Skeletal muscle cell (primary cell): ENCODE results near the gene RFT1.
A peak's percentile ranks its signal among the peaks of the same experiment; 100 is the strongest.

Experiments used
- DNase-seq: peaks from one replicate; pipeline ENCODE4 v3.0.0-alpha.2; 2010; ENCODE audit warnings: low read depth
- H3K4me3 ChIP-seq: 2 replicates; pipeline ENCODE4 v1.5.1; 2011; ENCODE audit warnings: low read depth, mild to moderate bottlenecking, control low read depth, low read length, moderate library complexity

The RFT1 gene

GRCh38 chr3:53130179-53131061, at the start of gene RFT1:
Gene RFT1 (minus strand): TSS chr3:53130435. CDS start chr3:53130400, 35 bp downstream.
- DNase-seq: peak; percentile 89
- peak within 1 kb of the TSS; percentile 93 for H3K4me3 ChIP-seq

GRCh38 chr3:53179580-53179979, 49.3 kb upstream of the RFT1 start:
- H3K4me3 ChIP-seq: no peak overlapping the region
- DNase-seq: no peak

- no peak for DNase-seq
- H3K4me3 ChIP-seq: no peak overlapping the region
Measured at GRCh38 chr3:53178246-53178645, 48.0 kb upstream of the RFT1 start.

GRCh38 chr3:53175613-53176540, 45.6 kb upstream of the RFT1 start:
- no peak overlapping the region for H3K4me3 ChIP-seq
- no peak for DNase-seq

GRCh38 chr3:53174346-53175250, 44.4 kb upstream of the RFT1 start:
- H3K4me3 ChIP-seq: no peak overlapping the region
- DNase-seq: no peak

- H3K4me3 ChIP-seq: no peak overlapping the region
Measured at GRCh38 chr3:53173107-53173506, 42.9 kb upstream of the RFT1 start.

GRCh38 chr3:53171827-53172505, 41.7 kb upstream of the RFT1 start:
- DNase-seq: no peak
- no peak overlapping the region for H3K4me3 ChIP-seq

More at GRCh38 chr3:53173107-53173506, 42.9 kb upstream of the RFT1 start:
- no peak for DNase-seq

- no peak overlapping the region for H3K4me3 ChIP-seq
Measured at GRCh38 chr3:53171064-53171418, 40.8 kb upstream of the RFT1 start.

GRCh38 chr3:53170325-53171063, 40.3 kb upstream of the RFT1 start:
- H3K4me3 ChIP-seq: no peak overlapping the region
- no peak for DNase-seq

More at GRCh38 chr3:53171064-53171418, 40.8 kb upstream of the RFT1 start:
- DNase-seq: no peak

- no peak for DNase-seq
- no peak overlapping the region for H3K4me3 ChIP-seq
Measured at GRCh38 chr3:53169832-53170324, 39.6 kb upstream of the RFT1 start.

GRCh38 chr3:53169045-53169831, 39.0 kb upstream of the RFT1 start:
- no peak overlapping the region for H3K4me3 ChIP-seq
- DNase-seq: no peak

- DNase-seq: no peak
- H3K4me3 ChIP-seq: no peak overlapping the region
Measured at GRCh38 chr3:53168175-53168923, 38.1 kb upstream of the RFT1 start.

GRCh38 chr3:53167418-53168174, 37.4 kb upstream of the RFT1 start:
- DNase-seq: no peak
- no peak overlapping the region for H3K4me3 ChIP-seq

- no peak overlapping the region for H3K4me3 ChIP-seq
- DNase-seq: no peak
Measured at GRCh38 chr3:53166781-53167291, 36.6 kb upstream of the RFT1 start.

GRCh38 chr3:53166206-53166605, 36.0 kb upstream of the RFT1 start:
- H3K4me3 ChIP-seq: no peak overlapping the region
- DNase-seq: no peak

- H3K4me3 ChIP-seq: no peak overlapping the region
- DNase-seq: no peak
Measured at GRCh38 chr3:53164911-53165310, 34.7 kb upstream of the RFT1 start.
